GM23338 (cell line): ENCODE measurements around the gene GSG1. TPM values are rescaled to one million over a fixed set of nuclear protein-coding genes. Genes with fewer than 3 reads are reported as not detected.

Experiments used
- ATAC-seq: fragments of 200-7000 bp; cut with Tn5 transposase; 3 replicates; pipeline ENCODE4 v1.9.1; 2020
- DNase-seq: peaks from one replicate; pipeline ENCODE4 v3.0.0-alpha.2; 2015; ENCODE audit warnings: low spot score
- H2AFZ ChIP-seq: fragments of 200-600 bp; sonication (generic); 2 replicates; pipeline ENCODE4 v1.8.0; 2016; ENCODE audit warnings: antibody characterized with exemption, mild to moderate bottlenecking, moderate library complexity
- H3F3A ChIP-seq: fragments of 200-600 bp; sonication (generic); replicated peaks from 2 replicates; pipeline ENCODE4 v1.8.0; 2017; ENCODE audit warnings: antibody characterized with exemption, mixed run types, low read depth
- H3K27ac ChIP-seq: fragments of 200-600 bp; sonication (generic); 2 replicates; pipeline ENCODE4 v1.6.1; 2016; ENCODE audit warnings: low read depth
- H3K27me3 ChIP-seq: fragments of 200-600 bp; sonication (generic); 2 replicates; pipeline ENCODE4 v1.8.0; 2016; ENCODE audit warnings: mild to moderate bottlenecking, mixed run types, moderate library complexity; ENCODE audit not compliant: insufficient read depth
- H3K36me3 ChIP-seq: fragments of 200-600 bp; sonication (generic); 2 replicates; pipeline ENCODE4 v1.8.0; 2016; ENCODE audit warnings: mild to moderate bottlenecking; ENCODE audit not compliant: insufficient read depth
- H3K4me1 ChIP-seq: fragments of 200-600 bp; sonication (generic); 2 replicates; pipeline ENCODE4 v1.8.0; 2016; ENCODE audit warnings: mild to moderate bottlenecking, moderate library complexity; ENCODE audit not compliant: insufficient read depth
- H3K4me2 ChIP-seq: fragments of 200-600 bp; sonication (generic); 2 replicates; pipeline ENCODE4 v1.7.1; 2017; ENCODE audit warnings: mixed run types
- H3K4me3 ChIP-seq: fragments of 200-600 bp; sonication (generic); 2 replicates; pipeline ENCODE4 v1.6.1; 2016; ENCODE audit warnings: mixed run types
- H3K79me2 ChIP-seq: fragments of 200-600 bp; sonication (generic); replicated peaks from 2 replicates; pipeline ENCODE4 v1.8.0; 2017; ENCODE audit warnings: mild to moderate bottlenecking; ENCODE audit not compliant: insufficient read depth
- H3K9me2 ChIP-seq: fragments of 200-600 bp; sonication (generic); 2 replicates; pipeline ENCODE4 v1.8.0; 2017; ENCODE audit not compliant: insufficient read depth
- H4K20me1 ChIP-seq: fragments of 200-600 bp; sonication (generic); replicated peaks from 2 replicates; pipeline ENCODE4 v1.8.0; 2017; ENCODE audit warnings: mild to moderate bottlenecking; ENCODE audit not compliant: insufficient read depth
- H3K27ac Mint-ChIP-seq: 2 replicates; pipeline ENCODE4 v1.8.0; 2020; ENCODE audit warnings: inconsistent platforms, mild to moderate bottlenecking, moderate library complexity, mixed read lengths
- H3K27me3 Mint-ChIP-seq: 3 replicates; pipeline ENCODE4 v1.8.0; 2022; ENCODE audit warnings: low read depth, mild to moderate bottlenecking, moderate library complexity, mixed read lengths, inconsistent platforms; ENCODE audit not compliant: insufficient read depth, poor library complexity
- H3K36me3 Mint-ChIP-seq: 3 replicates; pipeline ENCODE4 v1.8.0; 2021; ENCODE audit warnings: low read depth, mild to moderate bottlenecking, inconsistent platforms, moderate library complexity, mixed read lengths
- H3K4me1 Mint-ChIP-seq: 3 replicates; pipeline ENCODE4 v1.8.0; 2020; ENCODE audit warnings: mild to moderate bottlenecking, inconsistent platforms, mixed read lengths
- H3K4me3 Mint-ChIP-seq: 3 replicates; pipeline ENCODE4 v1.8.0; 2021; ENCODE audit warnings: moderate library complexity, mild to moderate bottlenecking, inconsistent platforms, mixed read lengths
- H3K9me3 Mint-ChIP-seq: 3 replicates; pipeline ENCODE4 v1.8.0; 2020; ENCODE audit warnings: moderate library complexity, mild to moderate bottlenecking, inconsistent platforms, mixed read lengths
- CREB1 ChIP-seq: fragments of 250-450 bp; sonication (Bioruptor Pico); IDR thresholded peaks from 2 replicates; pipeline ENCODE4 v1.5.0; 2020; ENCODE audit warnings: low read depth, mild to moderate bottlenecking, moderate library complexity
- EZH2 ChIP-seq: fragments of 200-600 bp; sonication (generic); IDR thresholded peaks from one replicate; pipeline ENCODE4 v1.8.0; 2017; ENCODE audit warnings: antibody characterized with exemption, mild to moderate bottlenecking, low read depth; ENCODE audit not compliant: unreplicated experiment
- EZH2phosphoT487 ChIP-seq: fragments of 200-600 bp; sonication (generic); IDR thresholded peaks from one replicate; pipeline ENCODE4 v1.8.1; 2018; ENCODE audit warnings: antibody characterized with exemption; ENCODE audit not compliant: unreplicated experiment
- JUNB ChIP-seq: IDR thresholded peaks from one replicate; pipeline ENCODE4 v1.6.1; 2016; ENCODE audit warnings: antibody characterized with exemption; ENCODE audit not compliant: unreplicated experiment
- NANOG ChIP-seq: IDR thresholded peaks from 2 replicates; pipeline ENCODE4 v1.6.1; 2016; ENCODE audit warnings: antibody characterized with exemption, borderline replicate concordance
- POLR2AphosphoS5 ChIP-seq: IDR thresholded peaks from 2 replicates; pipeline ENCODE4 v1.6.1; 2016; ENCODE audit warnings: antibody characterized with exemption, low read depth
- REST ChIP-seq: IDR thresholded peaks from one replicate; pipeline ENCODE4 v1.6.1; 2018; ENCODE audit warnings: antibody characterized with exemption; ENCODE audit not compliant: unreplicated experiment
- STAT1 ChIP-seq: IDR thresholded peaks from one replicate; pipeline ENCODE4 v1.6.1; 2016; ENCODE audit warnings: antibody characterized with exemption; ENCODE audit not compliant: unreplicated experiment
- ZNF114 ChIP-seq: fragments of 250-450 bp; sonication (Bioruptor Pico); IDR thresholded peaks from 2 replicates; pipeline ENCODE4 v1.5.0; 2020; ENCODE audit warnings: mild to moderate bottlenecking, moderate library complexity
- ZNF331 ChIP-seq: fragments of 250-450 bp; sonication (Bioruptor Pico); IDR thresholded peaks from 2 replicates; pipeline ENCODE4 v1.5.0; 2020; ENCODE audit warnings: low read depth, mild to moderate bottlenecking, moderate library complexity
- ZNF462 ChIP-seq: fragments of 250-450 bp; sonication (Bioruptor Pico); IDR thresholded peaks from 2 replicates; pipeline ENCODE4 v1.5.0; 2020; ENCODE audit warnings: mild to moderate bottlenecking, moderate library complexity
- polyA plus RNA-seq: library from polyadenylated mRNA; unstranded; fragments of >200 nt; fragmentation: Nextera tagmentation; extraction: Ambion mirVana; gene quantifications from 2 replicates; pipeline ENCODE4 v1.2.1, GENCODE V29; 2016
- total RNA-seq: library from RNA; depleted of rRNA; stranded (reverse); fragments of >200 nt; shearing (Covaris generic); gene quantifications from 2 replicates; pipeline ENCODE4 v1.2.3, GENCODE V29; 2014
- TF ChIP-seq, protein P1 (sequence below): IDR thresholded peaks from 2 replicates; pipeline ENCODE4 v1.6.1; 2016; ENCODE audit warnings: antibody characterized with exemption
- TF ChIP-seq, protein P2 (sequence below), 2 experiments: fragments of 200-600 bp in 1 of 2; sonication (generic) in 1 of 2; conservative IDR thresholded peaks; 2 replicates each; pipeline versions ENCODE4 v1.5.1 to v1.6.1; 2016 to 2017; ENCODE audit warnings: antibody characterized with exemption in 2 of 2, low read depth in 2 of 2, mild to moderate bottlenecking in 2 of 2, moderate library complexity in 1 of 2

The GSG1 gene
- total and polyA plus RNA-seq, 2 experiments from 2014 or later: 0.17 to 0.63 TPM

DNA sequence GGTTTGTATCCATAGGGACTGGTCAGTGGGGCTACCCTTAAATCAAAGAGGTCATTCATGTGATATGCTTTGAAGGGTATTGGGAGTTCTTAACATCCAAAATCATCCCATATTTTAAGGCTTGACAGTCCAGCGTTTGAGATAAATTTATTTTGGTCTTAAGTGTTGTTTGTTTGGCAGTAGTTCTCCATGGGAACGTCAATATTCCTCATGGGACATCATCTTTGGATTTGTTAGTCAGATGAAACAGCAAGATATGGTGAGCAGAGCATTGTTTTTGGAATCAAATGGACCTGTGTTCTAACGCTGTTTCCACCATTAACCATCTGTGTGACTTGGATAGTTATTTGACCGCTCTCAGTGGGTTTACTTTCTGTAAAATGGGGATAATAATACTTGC, 45.9 kb upstream of the GSG1 start:
- Histone ChIP-seq H3K27ac (no peak overlapping the region), H3K79me2 (no peaks in the 10 kb centered on the region), H3F3A (no peaks in the 10 kb centered on the region), H4K20me1 (no peaks in the 10 kb centered on the region), H3K4me1 (peaks cover 3% of the 10 kb centered on the region), H3K4me2 (no peak overlapping the region), H3K27me3 (no peaks in the 10 kb centered on the region), H3K4me3 (no peak overlapping the region), H2AFZ (no peak overlapping the region), H3K9me2 (peaks cover 10% of the 10 kb centered on the region; the same call in 1 of the 2 replicates), H3K36me3 (no peaks in the 10 kb centered on the region)
- no peaks in the 10 kb centered on the region for H3K9me3 Mint-ChIP-seq
- peaks cover 15% of the 10 kb centered on the region for H3K4me1 Mint-ChIP-seq
- DNase-seq (no peak), ATAC-seq (no peak)
- no peaks in the 10 kb centered on the region for H3K36me3 Mint-ChIP-seq
- TF ChIP-seq NANOG (no peak), CREB1 (CRISPR knock-in tag) (no peak), JUNB (no peak), EZH2phosphoT487 (no peak), POLR2AphosphoS5 (no peak), ZNF462 (CRISPR knock-in tag) (no peak), STAT1 (no peak), ZNF114 (CRISPR knock-in tag) (no peak), ZNF331 (no peak), REST (no peak), EZH2 (no peak)
- TF ChIP-seq, protein P1, sequence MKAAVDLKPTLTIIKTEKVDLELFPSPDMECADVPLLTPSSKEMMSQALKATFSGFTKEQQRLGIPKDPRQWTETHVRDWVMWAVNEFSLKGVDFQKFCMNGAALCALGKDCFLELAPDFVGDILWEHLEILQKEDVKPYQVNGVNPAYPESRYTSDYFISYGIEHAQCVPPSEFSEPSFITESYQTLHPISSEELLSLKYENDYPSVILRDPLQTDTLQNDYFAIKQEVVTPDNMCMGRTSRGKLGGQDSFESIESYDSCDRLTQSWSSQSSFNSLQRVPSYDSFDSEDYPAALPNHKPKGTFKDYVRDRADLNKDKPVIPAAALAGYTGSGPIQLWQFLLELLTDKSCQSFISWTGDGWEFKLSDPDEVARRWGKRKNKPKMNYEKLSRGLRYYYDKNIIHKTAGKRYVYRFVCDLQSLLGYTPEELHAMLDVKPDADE: no peak
- TF ChIP-seq, protein P2, sequence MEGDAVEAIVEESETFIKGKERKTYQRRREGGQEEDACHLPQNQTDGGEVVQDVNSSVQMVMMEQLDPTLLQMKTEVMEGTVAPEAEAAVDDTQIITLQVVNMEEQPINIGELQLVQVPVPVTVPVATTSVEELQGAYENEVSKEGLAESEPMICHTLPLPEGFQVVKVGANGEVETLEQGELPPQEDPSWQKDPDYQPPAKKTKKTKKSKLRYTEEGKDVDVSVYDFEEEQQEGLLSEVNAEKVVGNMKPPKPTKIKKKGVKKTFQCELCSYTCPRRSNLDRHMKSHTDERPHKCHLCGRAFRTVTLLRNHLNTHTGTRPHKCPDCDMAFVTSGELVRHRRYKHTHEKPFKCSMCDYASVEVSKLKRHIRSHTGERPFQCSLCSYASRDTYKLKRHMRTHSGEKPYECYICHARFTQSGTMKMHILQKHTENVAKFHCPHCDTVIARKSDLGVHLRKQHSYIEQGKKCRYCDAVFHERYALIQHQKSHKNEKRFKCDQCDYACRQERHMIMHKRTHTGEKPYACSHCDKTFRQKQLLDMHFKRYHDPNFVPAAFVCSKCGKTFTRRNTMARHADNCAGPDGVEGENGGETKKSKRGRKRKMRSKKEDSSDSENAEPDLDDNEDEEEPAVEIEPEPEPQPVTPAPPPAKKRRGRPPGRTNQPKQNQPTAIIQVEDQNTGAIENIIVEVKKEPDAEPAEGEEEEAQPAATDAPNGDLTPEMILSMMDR (conservative IDR thresholded peaks at IDR 0.05; ENCODE audit: low read depth in 2 of 2): no peak
- peaks cover 3% of the 10 kb centered on the region for H3K27me3 Mint-ChIP-seq
- H3K4me3 Mint-ChIP-seq: no peak overlapping the region
- no peak overlapping the region for H3K27ac Mint-ChIP-seq
